Hepatocyte (in vitro differentiated cells): ENCODE measurements around the gene LDLRAD3.

ENCODE experiments used
- CTCF ChIP-seq: fragments of 200-600 bp; sonication (generic); IDR thresholded peaks from 2 replicates; pipeline ENCODE4 v1.5.1; 2016; ENCODE audit warnings: antibody characterized with exemption, mild to moderate bottlenecking; ENCODE audit not compliant: poor library complexity
- EZH2phosphoT487 ChIP-seq: fragments of 200-600 bp; sonication (generic); IDR thresholded peaks from one replicate; pipeline ENCODE4 v1.6.1; 2018; ENCODE audit warnings: antibody characterized with exemption, mild to moderate bottlenecking, low read depth, moderate library complexity; ENCODE audit not compliant: unreplicated experiment, severe bottlenecking

GRCh38 chr11:35953081-35953760 lies 9.4 kb downstream of the LDLRAD3 start:
- TF ChIP-seq CTCF (no peak), EZH2phosphoT487 (no peak)
